OCI-LY7 (cell line): ENCODE data around the gene GNG13. TPM values are rescaled to one million over a fixed set of nuclear protein-coding genes. Genes with fewer than 3 reads are reported as not detected.

Experiments
- BruUV-seq: library from RNA; stranded (reverse); fragments of 400-500 nt; replicated peaks from 2 replicates; lab custom pipeline; 2021; lab: Mats Ljungman, UMichigan
- CTCF ChIA-PET: fragments of 300-600 bp; sonication (Branson Sonifier 250); formaldehyde crosslinking; loops from one replicate; lab custom pipeline; 2022; ENCODE audit warnings: antibody characterized with exemption; ENCODE audit not compliant: unreplicated experiment; lab: Charles Lee
- POLR2A ChIA-PET: fragments of 300-600 bp; sonication (Branson Sonifier 250); formaldehyde crosslinking; loops from one replicate; lab custom pipeline; 2022; ENCODE audit warnings: antibody characterized with exemption; lab: Charles Lee
- DNase-seq: peaks from one replicate; pipeline ENCODE4 v3.0.0-alpha.2; 2015; ENCODE audit warnings: low spot score
- H2AFZ ChIP-seq: fragments of 200-600 bp; sonication (generic), shearing (Covaris generic); 2 replicates; pipeline ENCODE4 v1.6.1; 2014; ENCODE audit warnings: mild to moderate bottlenecking, antibody characterized with exemption, low read length, moderate library complexity
- H3K27ac ChIP-seq: fragments of 200-600 bp; sonication (generic); 2 replicates; pipeline ENCODE4 v1.5.1; 2014; ENCODE audit warnings: mixed run types, low read depth, mild to moderate bottlenecking, moderate library complexity, low read length, inconsistent platforms; ENCODE audit not compliant: poor library complexity, severe bottlenecking
- H3K36me3 ChIP-seq: fragments of 200-600 bp; sonication (generic); 2 replicates; pipeline ENCODE4 v1.6.1; 2014; ENCODE audit warnings: mild to moderate bottlenecking, antibody characterized with exemption, low read length, moderate library complexity, mixed read lengths; ENCODE audit not compliant: insufficient read depth
- H3K4me1 ChIP-seq: fragments of 200-600 bp; sonication (generic); 2 replicates; pipeline ENCODE4 v1.5.1; 2014; ENCODE audit warnings: mild to moderate bottlenecking, low read length; ENCODE audit not compliant: insufficient read depth, poor library complexity, severe bottlenecking
- H3K4me2 ChIP-seq: fragments of 200-600 bp; sonication (generic); 2 replicates; pipeline ENCODE4 v1.6.1; 2014; ENCODE audit warnings: mild to moderate bottlenecking, low read length
- H3K4me3 ChIP-seq: fragments of 200-600 bp; sonication (generic); 2 replicates; pipeline ENCODE4 v1.5.1; 2014; ENCODE audit warnings: mild to moderate bottlenecking, low read depth, low read length; ENCODE audit not compliant: poor library complexity, severe bottlenecking
- H3K79me2 ChIP-seq: fragments of 200-600 bp; sonication (generic); 2 replicates; pipeline ENCODE4 v1.6.1; 2016; ENCODE audit warnings: low read depth, mild to moderate bottlenecking, low read length, moderate library complexity, mixed read lengths; ENCODE audit not compliant: insufficient read depth
- H3K9me2 ChIP-seq: fragments of 200-600 bp; sonication (generic); 2 replicates; pipeline ENCODE4 v1.6.1; 2016; ENCODE audit warnings: mild to moderate bottlenecking, low read length, mixed read lengths; ENCODE audit not compliant: insufficient read depth
- H3K9me3 ChIP-seq: fragments of 200-600 bp; sonication (generic); 2 replicates; pipeline ENCODE4 v1.6.1; 2014; ENCODE audit warnings: mild to moderate bottlenecking, mixed run types, low read length, mixed read lengths
- H4K20me1 ChIP-seq: fragments of 200-600 bp; sonication (generic); 2 replicates; pipeline ENCODE4 v1.6.1; 2014; ENCODE audit warnings: mild to moderate bottlenecking, antibody characterized with exemption, low read length, moderate library complexity, mixed read lengths; ENCODE audit not compliant: insufficient read depth
- CTCF ChIP-seq: fragments of 200-600 bp; sonication (generic); conservative IDR thresholded peaks from 2 replicates; pipeline ENCODE4 v1.5.1; 2014; ENCODE audit warnings: mild to moderate bottlenecking, antibody characterized with exemption, low read length, moderate library complexity, mixed read lengths
- EZH2phosphoT487 ChIP-seq: fragments of 200-600 bp; sonication (generic); IDR thresholded peaks from 2 replicates; pipeline ENCODE4 v1.6.1; 2018; ENCODE audit warnings: low read depth, borderline replicate concordance, mild to moderate bottlenecking, mixed run types, antibody characterized with exemption, low read length, moderate library complexity, mixed read lengths
- intact Hi-C: fragments of 100-400 bp; cut with micrococcal nuclease; formaldehyde crosslinking; loops from one replicate; pipeline ENCODE4 v1.10.0; 2022; ENCODE audit not compliant: unreplicated experiment
- total RNA-seq, 2 experiments: library from RNA; depleted of rRNA in 1 of 2; stranded (reverse); fragments of >200 nt in 1 of 2; shearing (Covaris generic) in 1 of 2; gene quantifications; 2 replicates each; pipeline ENCODE4 v1.2.3, GENCODE V29; 2014 to 2022

Gene GNG13
- total RNA-seq, 2 experiments from 2014 or later: not detected

DNA sequence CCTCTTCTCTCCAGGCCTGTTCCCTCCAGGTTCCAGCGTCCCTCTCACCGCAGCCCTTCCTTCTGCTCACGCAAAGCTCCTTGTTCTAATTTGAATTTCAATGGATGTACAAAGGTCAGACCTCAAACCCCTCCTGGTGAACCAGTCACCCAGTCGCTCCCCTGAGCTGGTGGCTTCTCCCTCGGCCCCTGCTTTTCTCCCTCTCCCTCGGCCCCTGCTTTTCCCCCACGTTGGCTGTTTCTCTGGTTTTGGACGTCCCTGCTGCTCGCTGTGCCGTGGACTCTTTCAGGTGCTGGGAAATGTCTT is 48.6 kb downstream of the GNG13 start:
- H3K9me3 ChIP-seq: no peaks in the 10 kb centered on the region
- no peaks in the 10 kb centered on the region for H3K79me2 ChIP-seq
- TF ChIP-seq CTCF (no peak), EZH2phosphoT487 (no peak)
- H3K4me1 ChIP-seq: no peaks in the 10 kb centered on the region
- H3K4me2 ChIP-seq: no peak overlapping the region
- H3K36me3 ChIP-seq: no peaks in the 10 kb centered on the region
- intact Hi-C loops: no loop called here
- ChIA-PET POLR2A (no interaction called here), CTCF (no interaction called here)
- H3K9me2 ChIP-seq: no peaks in the 10 kb centered on the region
- no peaks in the 10 kb centered on the region for H4K20me1 ChIP-seq
- no peak overlapping the region for H3K27ac ChIP-seq
- H2AFZ ChIP-seq: no peak overlapping the region
- H3K4me3 ChIP-seq: no peak overlapping the region
- no peak for DNase-seq
- no TSS peak for BruUV-seq

GRCh38 chr16:751152-752006 is 49.2 kb downstream of the GNG13 start:
- no TSS peak for BruUV-seq
- intact Hi-C loops: no loop called here

More at GRCh38 chr16:751152-752006, 49.2 kb downstream of the GNG13 start:
- no peaks in the 10 kb centered on the region for H3K79me2 ChIP-seq
- no peak overlapping the region for H2AFZ ChIP-seq
- no peaks in the 10 kb centered on the region for H3K36me3 ChIP-seq
- no peaks in the 10 kb centered on the region for H3K4me1 ChIP-seq
- no peak overlapping the region for H3K4me2 ChIP-seq
- ChIA-PET POLR2A (no interaction called here), CTCF (no interaction called here)
- no peaks in the 10 kb centered on the region for H4K20me1 ChIP-seq
- no peak for DNase-seq
- no peaks in the 10 kb centered on the region for H3K9me2 ChIP-seq
- H3K4me3 ChIP-seq: no peak overlapping the region
- no peaks in the 10 kb centered on the region for H3K9me3 ChIP-seq
- TF ChIP-seq CTCF (no peak), EZH2phosphoT487 (no peak)
- H3K27ac ChIP-seq: no peak overlapping the region
